ENCODE data around the gene BFSP2. TPM values are rescaled to one million over a fixed set of nuclear protein-coding genes. Genes with fewer than 3 reads are reported as not detected.

The BFSP2 gene
- total and polyA plus RNA-seq, 2 of the 4 experiments (the other 2 are of a cell fraction) = not detected

DNA sequence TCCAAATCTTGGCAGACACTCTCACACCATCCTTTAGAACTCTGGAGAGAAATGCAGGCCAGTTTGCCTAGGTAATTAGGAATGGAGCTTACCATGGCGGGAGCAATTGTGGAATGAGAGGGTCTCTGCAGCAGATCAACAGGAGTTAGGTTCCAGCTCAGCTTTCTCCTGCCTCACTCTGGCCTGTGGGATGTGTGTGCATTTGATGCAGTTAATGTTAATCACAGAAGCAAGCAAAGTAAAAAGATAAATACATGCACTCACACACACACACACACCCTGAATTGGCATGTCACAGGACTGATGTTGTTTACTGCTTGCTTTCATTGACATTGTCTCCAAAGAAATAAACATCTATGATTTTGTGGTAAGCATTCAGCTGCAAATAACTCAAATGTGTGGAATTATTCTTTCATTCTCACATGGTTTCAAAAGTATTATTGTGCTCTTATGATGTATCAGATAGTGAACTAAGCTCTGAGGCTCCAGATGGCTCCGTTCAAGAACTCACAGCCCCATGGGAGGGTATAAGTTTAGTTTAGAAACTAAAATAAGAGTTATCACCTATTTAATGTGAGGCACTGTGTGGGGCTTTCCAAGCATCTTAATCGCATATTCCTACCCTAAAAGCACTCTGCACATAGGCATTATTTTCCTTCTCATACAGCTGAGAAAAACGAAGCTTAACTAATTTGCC is 31.3 kb upstream of the BFSP2 start:
- H2BK20ac ChIP-seq (ENCODE audit: low read depth, low read length) = no peak overlapping the region
- H2BK15ac ChIP-seq (ENCODE audit: low read depth, low read length) = no peak overlapping the region
- no peak overlapping the region for H2BK120ac ChIP-seq (ENCODE audit: low read depth, low read length)
- no peak overlapping the region for H3K9ac ChIP-seq (ENCODE audit: low read depth, low read length)
- H3K14ac ChIP-seq (replicated peaks; ENCODE audit: low read depth, low read length) = no peak overlapping the region
- no peak overlapping the region for H3K18ac ChIP-seq (ENCODE audit: low read depth, low read length)
- no peaks in the 10 kb centered on the region for H3K79me1 ChIP-seq (ENCODE audit: low read depth in 1 of 2, low read length in 2 of 2)
- no peak overlapping the region for H2AFZ ChIP-seq (replicated peaks; ENCODE audit: low read length, poor library complexity)
- no peak overlapping the region for H2AK9ac ChIP-seq (replicated peaks; ENCODE audit: low read depth, low read length, poor library complexity)
- no peak overlapping the region for H4K91ac ChIP-seq (ENCODE audit: insufficient read depth, low read depth, low read length)
- in situ Hi-C loops (cut with MboI; ENCODE audit: low sequenced_read_pairs) (no loop called here), dilution Hi-C loops (cut with HindIII; ENCODE audit: low sequenced_read_pairs, unreplicated experiment) (no loop called here), intact Hi-C loops (cut with micrococcal nuclease) (no loop called here)
- DNase-seq (no peak), ATAC-seq (ENCODE audit: low read depth) (no peak)
- H2BK5ac ChIP-seq (ENCODE audit: low read depth, low read length, poor library complexity, severe bottlenecking) = no peak overlapping the region
- no peaks in the 10 kb centered on the region; the same call in 1 of the 2 replicates for H3K27me3 ChIP-seq (ENCODE audit: control insufficient read depth, insufficient read depth, low read length)
- CTCF ChIA-PET = interaction anchor here (1.3 kb wide), 1 partner anchor 327 kb away, joined by 3 read pairs; no protein-coding TSS in a partner anchor
- no peak overlapping the region for H3K4me3 ChIP-seq (ENCODE audit: insufficient read depth, low read depth, low read length)
- H4K5ac ChIP-seq (ENCODE audit: low read depth, low read length) = no peak overlapping the region
- no peak overlapping the region for H3K4me2 ChIP-seq (ENCODE audit: low read depth, low read length)
- no peak overlapping the region for H3K27ac ChIP-seq (ENCODE audit: insufficient read depth, low read length)
- POLR2A ChIA-PET (ENCODE audit: unreplicated experiment) = no interaction called here
- H3K9me1 ChIP-seq (ENCODE audit: insufficient read depth, low read length) = no peaks in the 10 kb centered on the region
- 20% methylated on average over 1 of the region's 4 CpGs; no CpG with 5 or more reads in 1 of the 2 experiments for WGBS, 2 experiments (ENCODE audit: extremely low coverage in 2 of 2, insufficient read length in 1 of 2)
- H3K9me3 ChIP-seq (ENCODE audit: control insufficient read depth, insufficient read depth, low read length) = no peaks in the 10 kb centered on the region
- H4K8ac ChIP-seq (ENCODE audit: low read depth in 2 of 2, low read length in 2 of 2) = no peak overlapping the region
- H3K36me3 ChIP-seq (ENCODE audit: control insufficient read depth, insufficient read depth, low read length) = no peaks in the 10 kb centered on the region
- no peak overlapping the region for H3K23ac ChIP-seq (ENCODE audit: low read depth, low read length)
- H4K20me1 ChIP-seq (ENCODE audit: insufficient read depth, low read length) = no peaks in the 10 kb centered on the region
- no peak overlapping the region for H3K4ac ChIP-seq (ENCODE audit: low read depth, low read length)
- no TSS peak for BruUV-seq (replicated peaks)
- no peak overlapping the region for H2AK5ac ChIP-seq (ENCODE audit: low read depth, low read length)
- no peaks in the 10 kb centered on the region for H3K4me1 ChIP-seq (ENCODE audit: control insufficient read depth, insufficient read depth, low read length)
- no peak overlapping the region for H3K56ac ChIP-seq (ENCODE audit: extremely low read depth, insufficient read depth, low read length)
- TF ChIP-seq, protein P1, sequence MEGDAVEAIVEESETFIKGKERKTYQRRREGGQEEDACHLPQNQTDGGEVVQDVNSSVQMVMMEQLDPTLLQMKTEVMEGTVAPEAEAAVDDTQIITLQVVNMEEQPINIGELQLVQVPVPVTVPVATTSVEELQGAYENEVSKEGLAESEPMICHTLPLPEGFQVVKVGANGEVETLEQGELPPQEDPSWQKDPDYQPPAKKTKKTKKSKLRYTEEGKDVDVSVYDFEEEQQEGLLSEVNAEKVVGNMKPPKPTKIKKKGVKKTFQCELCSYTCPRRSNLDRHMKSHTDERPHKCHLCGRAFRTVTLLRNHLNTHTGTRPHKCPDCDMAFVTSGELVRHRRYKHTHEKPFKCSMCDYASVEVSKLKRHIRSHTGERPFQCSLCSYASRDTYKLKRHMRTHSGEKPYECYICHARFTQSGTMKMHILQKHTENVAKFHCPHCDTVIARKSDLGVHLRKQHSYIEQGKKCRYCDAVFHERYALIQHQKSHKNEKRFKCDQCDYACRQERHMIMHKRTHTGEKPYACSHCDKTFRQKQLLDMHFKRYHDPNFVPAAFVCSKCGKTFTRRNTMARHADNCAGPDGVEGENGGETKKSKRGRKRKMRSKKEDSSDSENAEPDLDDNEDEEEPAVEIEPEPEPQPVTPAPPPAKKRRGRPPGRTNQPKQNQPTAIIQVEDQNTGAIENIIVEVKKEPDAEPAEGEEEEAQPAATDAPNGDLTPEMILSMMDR (conservative IDR thresholded peaks at IDR 0.05; ENCODE audit: low read depth, low read length) = no peak
- TF ChIP-seq RAD21 (IDR thresholded peaks at IDR 0.05; ENCODE audit: low read length) = no peak
